GM23338 (cell line): ENCODE measurements around the gene IKBKE. TPM values are rescaled to one million over a fixed set of nuclear protein-coding genes. Genes with fewer than 3 reads are reported as not detected.

Source experiments
- ATAC-seq: fragments of 200-7000 bp; cut with Tn5 transposase; 3 replicates; pipeline ENCODE4 v1.9.1; 2020
- DNase-seq: peaks from one replicate; pipeline ENCODE4 v3.0.0-alpha.2; 2015; ENCODE audit warnings: low spot score
- H2AFZ ChIP-seq: fragments of 200-600 bp; sonication (generic); 2 replicates; pipeline ENCODE4 v1.8.0; 2016; ENCODE audit warnings: antibody characterized with exemption, mild to moderate bottlenecking, moderate library complexity
- H3F3A ChIP-seq: fragments of 200-600 bp; sonication (generic); replicated peaks from 2 replicates; pipeline ENCODE4 v1.8.0; 2017; ENCODE audit warnings: antibody characterized with exemption, mixed run types, low read depth
- H3K27ac ChIP-seq: fragments of 200-600 bp; sonication (generic); 2 replicates; pipeline ENCODE4 v1.6.1; 2016; ENCODE audit warnings: low read depth
- H3K27me3 ChIP-seq: fragments of 200-600 bp; sonication (generic); 2 replicates; pipeline ENCODE4 v1.8.0; 2016; ENCODE audit warnings: mild to moderate bottlenecking, mixed run types, moderate library complexity; ENCODE audit not compliant: insufficient read depth
- H3K36me3 ChIP-seq: fragments of 200-600 bp; sonication (generic); 2 replicates; pipeline ENCODE4 v1.8.0; 2016; ENCODE audit warnings: mild to moderate bottlenecking; ENCODE audit not compliant: insufficient read depth
- H3K4me1 ChIP-seq: fragments of 200-600 bp; sonication (generic); 2 replicates; pipeline ENCODE4 v1.8.0; 2016; ENCODE audit warnings: mild to moderate bottlenecking, moderate library complexity; ENCODE audit not compliant: insufficient read depth
- H3K4me2 ChIP-seq: fragments of 200-600 bp; sonication (generic); 2 replicates; pipeline ENCODE4 v1.7.1; 2017; ENCODE audit warnings: mixed run types
- H3K4me3 ChIP-seq: fragments of 200-600 bp; sonication (generic); 2 replicates; pipeline ENCODE4 v1.6.1; 2016; ENCODE audit warnings: mixed run types
- H3K79me2 ChIP-seq: fragments of 200-600 bp; sonication (generic); replicated peaks from 2 replicates; pipeline ENCODE4 v1.8.0; 2017; ENCODE audit warnings: mild to moderate bottlenecking; ENCODE audit not compliant: insufficient read depth
- H3K9me2 ChIP-seq: fragments of 200-600 bp; sonication (generic); 2 replicates; pipeline ENCODE4 v1.8.0; 2017; ENCODE audit not compliant: insufficient read depth
- H4K20me1 ChIP-seq: fragments of 200-600 bp; sonication (generic); replicated peaks from 2 replicates; pipeline ENCODE4 v1.8.0; 2017; ENCODE audit warnings: mild to moderate bottlenecking; ENCODE audit not compliant: insufficient read depth
- H3K27ac Mint-ChIP-seq: 2 replicates; pipeline ENCODE4 v1.8.0; 2020; ENCODE audit warnings: inconsistent platforms, mild to moderate bottlenecking, moderate library complexity, mixed read lengths
- H3K27me3 Mint-ChIP-seq: 3 replicates; pipeline ENCODE4 v1.8.0; 2022; ENCODE audit warnings: low read depth, mild to moderate bottlenecking, moderate library complexity, mixed read lengths, inconsistent platforms; ENCODE audit not compliant: insufficient read depth, poor library complexity
- H3K36me3 Mint-ChIP-seq: 3 replicates; pipeline ENCODE4 v1.8.0; 2021; ENCODE audit warnings: low read depth, mild to moderate bottlenecking, inconsistent platforms, moderate library complexity, mixed read lengths
- H3K4me1 Mint-ChIP-seq: 3 replicates; pipeline ENCODE4 v1.8.0; 2020; ENCODE audit warnings: mild to moderate bottlenecking, inconsistent platforms, mixed read lengths
- H3K4me3 Mint-ChIP-seq: 3 replicates; pipeline ENCODE4 v1.8.0; 2021; ENCODE audit warnings: moderate library complexity, mild to moderate bottlenecking, inconsistent platforms, mixed read lengths
- H3K9me3 Mint-ChIP-seq: 3 replicates; pipeline ENCODE4 v1.8.0; 2020; ENCODE audit warnings: moderate library complexity, mild to moderate bottlenecking, inconsistent platforms, mixed read lengths
- CREB1 ChIP-seq: fragments of 250-450 bp; sonication (Bioruptor Pico); IDR thresholded peaks from 2 replicates; pipeline ENCODE4 v1.5.0; 2020; ENCODE audit warnings: low read depth, mild to moderate bottlenecking, moderate library complexity
- EZH2 ChIP-seq: fragments of 200-600 bp; sonication (generic); IDR thresholded peaks from one replicate; pipeline ENCODE4 v1.8.0; 2017; ENCODE audit warnings: antibody characterized with exemption, mild to moderate bottlenecking, low read depth; ENCODE audit not compliant: unreplicated experiment
- EZH2phosphoT487 ChIP-seq: fragments of 200-600 bp; sonication (generic); IDR thresholded peaks from one replicate; pipeline ENCODE4 v1.8.1; 2018; ENCODE audit warnings: antibody characterized with exemption; ENCODE audit not compliant: unreplicated experiment
- JUNB ChIP-seq: IDR thresholded peaks from one replicate; pipeline ENCODE4 v1.6.1; 2016; ENCODE audit warnings: antibody characterized with exemption; ENCODE audit not compliant: unreplicated experiment
- NANOG ChIP-seq: IDR thresholded peaks from 2 replicates; pipeline ENCODE4 v1.6.1; 2016; ENCODE audit warnings: antibody characterized with exemption, borderline replicate concordance
- POLR2AphosphoS5 ChIP-seq: IDR thresholded peaks from 2 replicates; pipeline ENCODE4 v1.6.1; 2016; ENCODE audit warnings: antibody characterized with exemption, low read depth
- STAT1 ChIP-seq: IDR thresholded peaks from one replicate; pipeline ENCODE4 v1.6.1; 2016; ENCODE audit warnings: antibody characterized with exemption; ENCODE audit not compliant: unreplicated experiment
- ZNF114 ChIP-seq: fragments of 250-450 bp; sonication (Bioruptor Pico); IDR thresholded peaks from 2 replicates; pipeline ENCODE4 v1.5.0; 2020; ENCODE audit warnings: mild to moderate bottlenecking, moderate library complexity
- ZNF331 ChIP-seq: fragments of 250-450 bp; sonication (Bioruptor Pico); IDR thresholded peaks from 2 replicates; pipeline ENCODE4 v1.5.0; 2020; ENCODE audit warnings: low read depth, mild to moderate bottlenecking, moderate library complexity
- polyA plus RNA-seq: library from polyadenylated mRNA; unstranded; fragments of >200 nt; fragmentation: Nextera tagmentation; extraction: Ambion mirVana; gene quantifications from 2 replicates; pipeline ENCODE4 v1.2.1, GENCODE V29; 2016
- total RNA-seq: library from RNA; depleted of rRNA; stranded (reverse); fragments of >200 nt; shearing (Covaris generic); gene quantifications from 2 replicates; pipeline ENCODE4 v1.2.3, GENCODE V29; 2014
- TF ChIP-seq, protein P1 (sequence below): fragments of 250-450 bp; sonication (Bioruptor Pico); IDR thresholded peaks from 2 replicates; pipeline ENCODE4 v1.5.0; 2020; ENCODE audit warnings: mild to moderate bottlenecking, moderate library complexity
- TF ChIP-seq, protein P2 (sequence below): IDR thresholded peaks from 2 replicates; pipeline ENCODE4 v1.6.1; 2016; ENCODE audit warnings: antibody characterized with exemption
- TF ChIP-seq, protein P3 (sequence below): IDR thresholded peaks from one replicate; pipeline ENCODE4 v1.6.1; 2018; ENCODE audit warnings: antibody characterized with exemption; ENCODE audit not compliant: unreplicated experiment
- TF ChIP-seq, protein P4 (sequence below), 2 experiments: fragments of 200-600 bp in 1 of 2; sonication (generic) in 1 of 2; conservative IDR thresholded peaks; 2 replicates each; pipeline versions ENCODE4 v1.5.1 to v1.6.1; 2016 to 2017; ENCODE audit warnings: antibody characterized with exemption in 2 of 2, low read depth in 2 of 2, mild to moderate bottlenecking in 2 of 2, moderate library complexity in 1 of 2

Gene IKBKE
- total and polyA plus RNA-seq, 2 experiments from 2014 or later: 4.8 to 11.1 TPM

DNA sequence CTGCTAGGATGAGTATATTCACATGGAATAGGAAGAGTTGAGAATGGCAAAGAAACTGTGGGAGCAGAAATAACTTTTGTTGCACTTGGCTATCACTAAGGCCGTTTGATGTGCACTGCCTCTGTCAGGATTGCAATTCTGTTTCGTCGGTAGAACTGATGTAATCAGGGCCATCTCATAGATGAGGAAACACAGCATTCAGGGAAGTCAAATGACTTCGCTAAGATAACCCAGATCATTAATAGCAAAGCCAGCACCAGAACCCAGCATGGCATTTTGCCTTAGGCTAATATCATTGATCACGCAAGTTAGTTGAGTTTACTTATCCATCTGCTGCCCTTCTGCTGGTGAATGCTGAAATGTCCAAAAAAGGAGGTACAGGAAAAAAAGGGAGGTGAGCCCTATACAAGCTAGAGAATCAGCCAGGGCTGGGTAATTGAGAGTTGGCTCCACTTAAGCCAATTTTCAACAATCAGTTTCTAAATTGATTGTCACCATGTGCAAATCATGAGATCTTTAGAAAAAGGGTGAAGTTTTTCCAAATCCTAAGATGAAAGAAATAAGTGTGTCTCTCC is 44.6 kb downstream of the IKBKE start:
- no peak for TF ChIP-seq EZH2
- no peak for TF ChIP-seq NANOG
- TF ChIP-seq ZNF114 (CRISPR knock-in tag): no peak
- no peak for TF ChIP-seq CREB1 (CRISPR knock-in tag)
- TF ChIP-seq EZH2phosphoT487: no peak
- no peak for TF ChIP-seq ZNF331 (CRISPR knock-in tag)
- TF ChIP-seq, protein P1, sequence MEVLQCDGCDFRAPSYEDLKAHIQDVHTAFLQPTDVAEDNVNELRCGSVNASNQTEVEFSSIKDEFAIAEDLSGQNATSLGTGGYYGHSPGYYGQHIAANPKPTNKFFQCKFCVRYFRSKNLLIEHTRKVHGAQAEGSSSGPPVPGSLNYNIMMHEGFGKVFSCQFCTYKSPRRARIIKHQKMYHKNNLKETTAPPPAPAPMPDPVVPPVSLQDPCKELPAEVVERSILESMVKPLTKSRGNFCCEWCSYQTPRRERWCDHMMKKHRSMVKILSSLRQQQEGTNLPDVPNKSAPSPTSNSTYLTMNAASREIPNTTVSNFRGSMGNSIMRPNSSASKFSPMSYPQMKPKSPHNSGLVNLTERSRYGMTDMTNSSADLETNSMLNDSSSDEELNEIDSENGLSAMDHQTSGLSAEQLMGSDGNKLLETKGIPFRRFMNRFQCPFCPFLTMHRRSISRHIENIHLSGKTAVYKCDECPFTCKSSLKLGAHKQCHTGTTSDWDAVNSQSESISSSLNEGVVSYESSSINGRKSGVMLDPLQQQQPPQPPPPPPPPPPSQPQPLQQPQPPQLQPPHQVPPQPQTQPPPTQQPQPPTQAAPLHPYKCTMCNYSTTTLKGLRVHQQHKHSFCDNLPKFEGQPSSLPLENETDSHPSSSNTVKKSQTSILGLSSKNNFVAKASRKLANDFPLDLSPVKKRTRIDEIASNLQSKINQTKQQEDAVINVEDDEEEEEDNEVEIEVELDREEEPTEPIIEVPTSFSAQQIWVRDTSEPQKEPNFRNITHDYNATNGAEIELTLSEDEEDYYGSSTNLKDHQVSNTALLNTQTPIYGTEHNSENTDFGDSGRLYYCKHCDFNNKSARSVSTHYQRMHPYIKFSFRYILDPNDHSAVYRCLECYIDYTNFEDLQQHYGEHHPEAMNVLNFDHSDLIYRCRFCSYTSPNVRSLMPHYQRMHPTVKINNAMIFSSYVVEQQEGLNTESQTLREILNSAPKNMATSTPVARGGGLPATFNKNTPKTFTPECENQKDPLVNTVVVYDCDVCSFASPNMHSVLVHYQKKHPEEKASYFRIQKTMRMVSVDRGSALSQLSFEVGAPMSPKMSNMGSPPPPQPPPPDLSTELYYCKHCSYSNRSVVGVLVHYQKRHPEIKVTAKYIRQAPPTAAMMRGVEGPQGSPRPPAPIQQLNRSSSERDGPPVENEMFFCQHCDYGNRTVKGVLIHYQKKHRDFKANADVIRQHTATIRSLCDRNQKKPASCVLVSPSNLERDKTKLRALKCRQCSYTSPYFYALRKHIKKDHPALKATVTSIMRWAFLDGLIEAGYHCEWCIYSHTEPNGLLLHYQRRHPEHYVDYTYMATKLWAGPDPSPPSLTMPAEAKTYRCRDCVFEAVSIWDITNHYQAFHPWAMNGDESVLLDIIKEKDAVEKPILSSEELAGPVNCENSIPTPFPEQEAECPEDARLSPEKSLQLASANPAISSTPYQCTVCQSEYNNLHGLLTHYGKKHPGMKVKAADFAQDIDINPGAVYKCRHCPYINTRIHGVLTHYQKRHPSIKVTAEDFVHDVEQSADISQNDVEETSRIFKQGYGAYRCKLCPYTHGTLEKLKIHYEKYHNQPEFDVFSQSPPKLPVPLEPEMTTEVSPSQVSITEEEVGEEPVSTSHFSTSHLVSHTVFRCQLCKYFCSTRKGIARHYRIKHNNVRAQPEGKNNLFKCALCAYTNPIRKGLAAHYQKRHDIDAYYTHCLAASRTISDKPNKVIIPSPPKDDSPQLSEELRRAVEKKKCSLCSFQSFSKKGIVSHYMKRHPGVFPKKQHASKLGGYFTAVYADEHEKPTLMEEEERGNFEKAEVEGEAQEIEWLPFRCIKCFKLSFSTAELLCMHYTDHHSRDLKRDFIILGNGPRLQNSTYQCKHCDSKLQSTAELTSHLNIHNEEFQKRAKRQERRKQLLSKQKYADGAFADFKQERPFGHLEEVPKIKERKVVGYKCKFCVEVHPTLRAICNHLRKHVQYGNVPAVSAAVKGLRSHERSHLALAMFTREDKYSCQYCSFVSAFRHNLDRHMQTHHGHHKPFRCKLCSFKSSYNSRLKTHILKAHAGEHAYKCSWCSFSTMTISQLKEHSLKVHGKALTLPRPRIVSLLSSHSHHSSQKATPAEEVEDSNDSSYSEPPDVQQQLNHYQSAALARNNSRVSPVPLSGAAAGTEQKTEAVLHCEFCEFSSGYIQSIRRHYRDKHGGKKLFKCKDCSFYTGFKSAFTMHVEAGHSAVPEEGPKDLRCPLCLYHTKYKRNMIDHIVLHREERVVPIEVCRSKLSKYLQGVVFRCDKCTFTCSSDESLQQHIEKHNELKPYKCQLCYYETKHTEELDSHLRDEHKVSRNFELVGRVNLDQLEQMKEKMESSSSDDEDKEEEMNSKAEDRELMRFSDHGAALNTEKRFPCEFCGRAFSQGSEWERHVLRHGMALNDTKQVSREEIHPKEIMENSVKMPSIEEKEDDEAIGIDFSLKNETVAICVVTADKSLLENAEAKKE (CRISPR knock-in tag): no peak
- TF ChIP-seq JUNB: no peak
- no peak for TF ChIP-seq POLR2AphosphoS5
- TF ChIP-seq STAT1: no peak
- TF ChIP-seq, protein P2, sequence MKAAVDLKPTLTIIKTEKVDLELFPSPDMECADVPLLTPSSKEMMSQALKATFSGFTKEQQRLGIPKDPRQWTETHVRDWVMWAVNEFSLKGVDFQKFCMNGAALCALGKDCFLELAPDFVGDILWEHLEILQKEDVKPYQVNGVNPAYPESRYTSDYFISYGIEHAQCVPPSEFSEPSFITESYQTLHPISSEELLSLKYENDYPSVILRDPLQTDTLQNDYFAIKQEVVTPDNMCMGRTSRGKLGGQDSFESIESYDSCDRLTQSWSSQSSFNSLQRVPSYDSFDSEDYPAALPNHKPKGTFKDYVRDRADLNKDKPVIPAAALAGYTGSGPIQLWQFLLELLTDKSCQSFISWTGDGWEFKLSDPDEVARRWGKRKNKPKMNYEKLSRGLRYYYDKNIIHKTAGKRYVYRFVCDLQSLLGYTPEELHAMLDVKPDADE: no peak
- TF ChIP-seq, protein P3, sequence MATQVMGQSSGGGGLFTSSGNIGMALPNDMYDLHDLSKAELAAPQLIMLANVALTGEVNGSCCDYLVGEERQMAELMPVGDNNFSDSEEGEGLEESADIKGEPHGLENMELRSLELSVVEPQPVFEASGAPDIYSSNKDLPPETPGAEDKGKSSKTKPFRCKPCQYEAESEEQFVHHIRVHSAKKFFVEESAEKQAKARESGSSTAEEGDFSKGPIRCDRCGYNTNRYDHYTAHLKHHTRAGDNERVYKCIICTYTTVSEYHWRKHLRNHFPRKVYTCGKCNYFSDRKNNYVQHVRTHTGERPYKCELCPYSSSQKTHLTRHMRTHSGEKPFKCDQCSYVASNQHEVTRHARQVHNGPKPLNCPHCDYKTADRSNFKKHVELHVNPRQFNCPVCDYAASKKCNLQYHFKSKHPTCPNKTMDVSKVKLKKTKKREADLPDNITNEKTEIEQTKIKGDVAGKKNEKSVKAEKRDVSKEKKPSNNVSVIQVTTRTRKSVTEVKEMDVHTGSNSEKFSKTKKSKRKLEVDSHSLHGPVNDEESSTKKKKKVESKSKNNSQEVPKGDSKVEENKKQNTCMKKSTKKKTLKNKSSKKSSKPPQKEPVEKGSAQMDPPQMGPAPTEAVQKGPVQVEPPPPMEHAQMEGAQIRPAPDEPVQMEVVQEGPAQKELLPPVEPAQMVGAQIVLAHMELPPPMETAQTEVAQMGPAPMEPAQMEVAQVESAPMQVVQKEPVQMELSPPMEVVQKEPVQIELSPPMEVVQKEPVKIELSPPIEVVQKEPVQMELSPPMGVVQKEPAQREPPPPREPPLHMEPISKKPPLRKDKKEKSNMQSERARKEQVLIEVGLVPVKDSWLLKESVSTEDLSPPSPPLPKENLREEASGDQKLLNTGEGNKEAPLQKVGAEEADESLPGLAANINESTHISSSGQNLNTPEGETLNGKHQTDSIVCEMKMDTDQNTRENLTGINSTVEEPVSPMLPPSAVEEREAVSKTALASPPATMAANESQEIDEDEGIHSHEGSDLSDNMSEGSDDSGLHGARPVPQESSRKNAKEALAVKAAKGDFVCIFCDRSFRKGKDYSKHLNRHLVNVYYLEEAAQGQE: no peak
- TF ChIP-seq, protein P4, sequence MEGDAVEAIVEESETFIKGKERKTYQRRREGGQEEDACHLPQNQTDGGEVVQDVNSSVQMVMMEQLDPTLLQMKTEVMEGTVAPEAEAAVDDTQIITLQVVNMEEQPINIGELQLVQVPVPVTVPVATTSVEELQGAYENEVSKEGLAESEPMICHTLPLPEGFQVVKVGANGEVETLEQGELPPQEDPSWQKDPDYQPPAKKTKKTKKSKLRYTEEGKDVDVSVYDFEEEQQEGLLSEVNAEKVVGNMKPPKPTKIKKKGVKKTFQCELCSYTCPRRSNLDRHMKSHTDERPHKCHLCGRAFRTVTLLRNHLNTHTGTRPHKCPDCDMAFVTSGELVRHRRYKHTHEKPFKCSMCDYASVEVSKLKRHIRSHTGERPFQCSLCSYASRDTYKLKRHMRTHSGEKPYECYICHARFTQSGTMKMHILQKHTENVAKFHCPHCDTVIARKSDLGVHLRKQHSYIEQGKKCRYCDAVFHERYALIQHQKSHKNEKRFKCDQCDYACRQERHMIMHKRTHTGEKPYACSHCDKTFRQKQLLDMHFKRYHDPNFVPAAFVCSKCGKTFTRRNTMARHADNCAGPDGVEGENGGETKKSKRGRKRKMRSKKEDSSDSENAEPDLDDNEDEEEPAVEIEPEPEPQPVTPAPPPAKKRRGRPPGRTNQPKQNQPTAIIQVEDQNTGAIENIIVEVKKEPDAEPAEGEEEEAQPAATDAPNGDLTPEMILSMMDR (conservative IDR thresholded peaks at IDR 0.05; ENCODE audit: low read depth in 2 of 2): no peak
- no peaks in the 10 kb centered on the region for H3K9me3 Mint-ChIP-seq

More for the DNA sequence above, 44.6 kb downstream of the IKBKE start:
- Histone ChIP-seq H3K4me3 (no peak overlapping the region), H4K20me1 (no peaks in the 10 kb centered on the region), H2AFZ (no peak overlapping the region), H3K9me2 (no peaks in the 10 kb centered on the region), H3K4me2 (no peak overlapping the region), H3K79me2 (no peaks in the 10 kb centered on the region), H3K27me3 (peaks cover 13% of the 10 kb centered on the region; the same call in 1 of the 2 replicates), H3F3A (no peaks in the 10 kb centered on the region), H3K4me1 (peaks cover 13% of the 10 kb centered on the region), H3K36me3 (no peaks in the 10 kb centered on the region), H3K27ac (no peak overlapping the region)
- ATAC-seq (no peak), DNase-seq (no peak)
- H3K27me3 Mint-ChIP-seq: peaks cover 18% of the 10 kb centered on the region
- peaks cover 30% of the 10 kb centered on the region for H3K4me1 Mint-ChIP-seq
- H3K36me3 Mint-ChIP-seq: no peaks in the 10 kb centered on the region
- H3K4me3 Mint-ChIP-seq: no peak overlapping the region
- no peak overlapping the region for H3K27ac Mint-ChIP-seq
